ENCODE data around the gene HNRNPAB.
"Not testable (repeated sequence)": the region's sequence is repeated elsewhere in the genome, so short reads cannot be mapped to it uniquely, and the experiment has no call there.

HNRNPAB gene

GRCh38 chr5:178196986-178197385 is 7.3 kb upstream of the HNRNPAB start:
- DNase-seq (ENCODE audit: low read depth): no peak

GRCh38 chr5:178198151-178198550 is 6.2 kb upstream of the HNRNPAB start:
- not testable (repeated sequence) for DNase-seq (ENCODE audit: low read depth)

DNA sequence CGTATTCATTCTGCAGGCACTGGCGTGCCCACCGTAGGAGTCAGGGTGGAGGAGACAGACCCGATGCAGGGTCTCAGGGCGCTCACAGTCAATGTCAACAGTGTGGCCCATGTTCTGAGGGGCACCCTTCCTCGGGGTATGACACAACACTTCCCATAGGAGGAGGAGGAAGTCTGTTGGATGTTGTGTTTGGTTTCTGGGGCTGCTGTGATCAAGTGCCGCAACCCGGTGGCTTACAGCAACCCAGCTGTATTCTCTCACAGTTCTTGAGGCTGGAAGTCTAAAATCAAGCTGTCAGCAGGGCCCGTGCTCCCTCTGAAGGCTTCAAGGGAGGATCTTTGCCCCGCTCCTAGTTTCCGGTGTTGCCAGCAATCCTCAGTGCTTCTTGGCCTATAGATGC is 5.6 kb upstream of the HNRNPAB start:
- no peak for DNase-seq (ENCODE audit: low read depth)

DNA sequence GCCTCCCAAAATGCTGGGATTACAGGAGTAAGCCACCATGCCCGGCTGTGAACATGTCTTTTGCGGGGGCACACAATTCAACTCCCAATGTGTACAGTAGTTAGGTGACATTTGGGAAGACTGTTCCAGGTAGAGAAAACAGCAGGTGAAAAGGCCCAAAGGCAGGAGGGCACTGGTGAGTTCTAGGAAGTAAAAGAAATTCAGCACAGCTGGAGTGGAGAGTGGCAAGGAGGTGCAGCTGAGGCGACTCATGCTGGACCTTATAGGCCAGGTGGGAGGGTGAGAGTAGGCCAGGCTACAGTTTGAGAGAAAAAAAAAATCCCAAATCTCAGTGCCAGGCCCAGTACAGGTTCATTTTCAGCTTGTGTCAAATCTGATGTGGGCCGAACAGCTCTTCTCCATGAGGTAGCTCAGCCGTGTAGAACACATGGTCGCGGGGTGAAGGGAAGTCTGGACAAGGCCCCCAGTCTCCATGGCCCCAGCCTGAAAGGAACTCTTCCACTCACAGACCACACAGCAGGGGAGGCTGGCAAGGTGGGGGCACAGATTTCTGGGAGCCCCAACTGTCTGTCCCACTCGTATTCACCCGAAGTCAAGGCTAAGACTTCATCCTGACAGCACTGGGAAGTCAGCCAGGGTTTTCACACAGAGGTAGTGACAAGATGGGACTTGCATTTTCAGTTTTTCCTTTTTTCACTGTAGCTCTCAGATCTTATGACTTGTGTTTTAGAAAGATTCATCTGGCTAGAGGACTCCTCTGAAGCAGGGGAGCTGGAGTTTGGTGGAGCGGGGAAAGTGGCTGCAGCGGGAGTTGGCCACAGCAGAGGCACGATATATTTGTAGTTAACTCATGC is 4.5 kb upstream of the HNRNPAB start:
- no peak for DNase-seq (ENCODE audit: low read depth)

- DNase-seq (ENCODE audit: low read depth): no peak
Observed at GRCh38 chr5:178201221-178201926, 3.0 kb upstream of the HNRNPAB start.

GRCh38 chr5:178201927-178202235 is 2.5 kb upstream of the HNRNPAB start:
- no peak for DNase-seq (ENCODE audit: low read depth)

GRCh38 chr5:178202541-178202940 is 1.8 kb upstream of the HNRNPAB start:
- DNase-seq (ENCODE audit: low read depth): no peak

DNA sequence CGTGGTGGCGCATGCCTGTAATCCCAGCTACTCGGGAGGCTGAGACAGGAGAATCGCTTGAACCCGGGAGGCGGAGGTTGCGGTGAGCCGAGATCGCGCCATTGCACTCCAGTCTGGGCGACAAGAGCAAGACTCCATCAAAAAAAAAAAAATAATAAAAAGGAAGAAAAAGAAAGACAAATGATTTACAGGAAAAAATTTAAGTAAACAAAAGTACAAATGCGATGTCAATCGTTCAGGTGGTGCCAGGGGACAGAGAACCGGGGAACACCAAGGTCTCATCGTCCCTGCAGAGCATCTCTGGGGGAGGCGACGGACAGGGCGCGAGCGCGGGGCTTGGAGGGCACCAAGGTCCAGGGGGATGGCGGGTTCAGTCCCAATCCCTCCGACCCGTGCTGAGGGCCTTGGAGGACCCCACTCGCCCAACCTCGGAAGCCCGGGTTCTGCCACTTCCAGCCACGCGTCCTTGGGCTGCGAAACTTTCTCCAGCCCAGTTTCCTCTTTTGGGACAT is 607 bp upstream of the HNRNPAB start:
- DNase-seq (ENCODE audit: low read depth): no peak

DNA sequence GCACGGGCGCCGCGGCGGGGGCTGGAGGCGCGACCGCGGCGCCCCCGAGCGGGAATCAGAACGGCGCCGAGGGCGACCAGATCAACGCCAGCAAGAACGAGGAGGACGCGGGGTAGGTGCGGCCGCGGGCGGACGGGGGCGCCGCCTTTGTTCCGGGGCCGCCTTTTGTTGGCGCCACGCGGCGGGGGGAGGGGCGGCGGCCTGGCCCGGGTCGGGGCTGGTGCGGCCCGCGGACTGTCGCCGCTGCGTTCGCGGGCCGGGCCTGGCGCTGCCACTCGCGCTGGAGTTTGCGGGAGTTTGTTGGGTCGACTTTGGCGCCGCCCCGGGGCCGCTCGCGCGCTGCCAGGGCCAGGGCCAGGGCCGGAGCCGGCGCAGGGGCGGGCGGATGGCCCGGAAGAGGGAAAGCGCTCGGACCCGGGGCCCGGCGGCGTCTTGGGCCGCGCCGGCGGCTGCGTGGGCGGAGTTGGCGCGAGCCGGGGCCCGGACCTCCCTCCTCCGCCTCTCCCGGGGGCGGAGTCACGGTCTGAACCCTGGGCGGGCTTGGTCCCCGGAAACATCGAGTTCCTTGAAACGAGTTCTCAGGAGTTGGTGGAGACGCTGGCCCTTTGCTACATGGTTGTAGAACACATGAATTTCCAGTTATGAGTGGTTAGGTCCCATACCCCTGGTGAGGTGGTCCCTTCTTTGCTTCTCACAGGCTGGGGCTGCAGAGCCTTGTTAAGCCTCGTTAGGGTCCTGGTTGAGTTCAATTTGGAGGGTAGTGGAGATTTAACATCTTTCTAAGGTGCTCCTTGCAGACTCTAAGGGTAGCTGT is 809 bp downstream of the HNRNPAB start:
- DNase-seq (ENCODE audit: low read depth): peak; percentile 71

GRCh38 chr5:178205749-178206047 is 1.4 kb downstream of the HNRNPAB start:
- DNase-seq (ENCODE audit: low read depth): no peak

DNA sequence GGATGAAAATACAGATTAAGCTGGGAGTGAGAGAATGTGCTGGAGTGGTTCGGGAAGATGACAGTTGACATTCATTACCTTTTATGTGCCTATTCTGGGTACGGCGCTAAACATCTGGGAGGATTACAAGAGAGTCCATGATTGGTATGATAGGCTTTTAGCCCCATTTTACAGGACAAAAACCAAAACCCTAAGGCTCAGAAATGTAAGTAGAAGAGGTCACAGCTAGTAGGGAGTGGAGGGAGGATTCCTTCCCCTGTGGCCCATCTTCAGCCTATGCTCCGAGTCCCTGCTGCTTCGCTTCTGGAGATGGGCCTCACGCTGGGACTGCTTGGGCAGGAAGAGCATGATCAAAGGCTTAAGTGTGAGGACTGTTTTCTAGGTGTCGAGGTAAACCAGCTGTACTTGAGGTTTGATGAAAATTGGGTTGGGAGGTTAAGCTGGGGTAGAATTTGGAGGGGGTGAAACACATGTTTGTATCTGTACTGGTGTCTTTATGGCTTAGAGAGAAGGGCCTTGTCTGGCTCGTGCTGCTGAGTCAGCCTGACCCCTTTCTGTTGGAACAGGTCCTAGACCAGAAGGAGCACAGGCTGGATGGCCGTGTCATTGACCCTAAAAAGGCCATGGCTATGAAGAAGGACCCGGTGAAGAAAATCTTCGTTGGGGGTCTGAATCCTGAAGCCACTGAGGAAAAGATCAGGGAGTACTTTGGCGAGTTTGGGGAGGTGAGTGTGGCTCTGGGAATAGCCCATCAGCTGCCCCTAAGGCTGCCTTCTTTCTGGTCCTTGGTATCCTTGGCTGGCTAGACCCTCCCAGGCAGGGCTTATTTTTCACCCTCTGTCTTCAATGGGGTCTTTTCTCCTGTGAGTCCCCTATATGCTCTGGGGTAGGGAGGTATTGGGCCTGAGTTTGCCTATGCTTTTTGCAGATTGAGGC is 2.1 kb downstream of the HNRNPAB start:
- DNase-seq (ENCODE audit: low read depth): no peak

GRCh38 chr5:178207183-178207916 is 3.0 kb downstream of the HNRNPAB start:
- no peak for DNase-seq (ENCODE audit: low read depth)

DNA sequence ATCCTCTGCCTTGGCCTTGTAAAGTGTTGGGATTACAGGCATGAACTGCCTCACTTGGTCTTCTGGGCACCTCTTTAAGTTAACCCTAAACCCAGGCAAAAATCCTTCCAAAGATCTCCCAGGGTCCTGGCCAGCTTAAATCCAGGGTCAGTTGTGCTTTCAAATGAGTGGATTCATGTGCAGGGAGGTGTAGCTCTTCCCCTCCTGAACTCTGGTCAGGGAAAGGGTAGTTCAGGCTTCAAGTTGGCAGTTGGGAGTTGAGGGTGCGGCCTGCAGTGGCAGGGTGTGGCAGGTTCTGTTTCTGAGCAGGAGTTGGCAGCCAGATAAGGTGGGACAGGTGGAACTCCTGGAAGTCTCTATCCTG is 3.6 kb downstream of the HNRNPAB start:
- DNase-seq (ENCODE audit: low read depth): no peak

DNA sequence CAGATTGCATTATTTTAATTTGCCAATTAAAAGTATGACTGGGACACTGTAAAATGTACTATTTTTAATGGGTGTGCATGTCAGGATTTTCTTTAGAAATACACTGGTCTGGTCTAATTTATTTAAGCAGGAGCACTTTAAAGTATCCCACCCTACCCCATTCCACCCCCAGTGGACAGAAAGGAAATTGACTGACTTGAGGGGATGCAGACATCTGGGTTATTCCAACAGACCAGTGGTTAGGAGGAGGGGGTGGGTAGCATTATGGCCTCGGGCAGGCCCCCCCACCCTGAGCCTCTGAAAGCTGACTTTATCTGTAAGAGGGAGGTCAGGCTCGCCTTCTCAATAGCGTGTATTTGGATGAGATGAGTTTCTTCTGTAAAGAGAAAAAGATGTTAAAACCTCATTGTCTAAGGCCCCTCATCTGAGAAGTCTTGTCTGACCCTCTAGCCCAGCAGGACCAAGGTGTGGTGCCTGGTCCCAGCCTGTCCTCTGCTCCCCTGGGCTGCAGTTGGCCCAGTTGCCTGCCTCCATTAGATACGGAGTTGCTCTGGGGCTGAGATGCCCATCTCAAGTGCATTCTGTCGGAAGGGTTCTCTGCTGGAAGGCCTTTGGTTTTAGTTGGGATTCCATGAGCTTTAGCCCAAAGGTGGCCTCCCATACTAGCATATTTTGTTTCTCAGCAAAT is 4.4 kb downstream of the HNRNPAB start:
- DNase-seq (ENCODE audit: low read depth): no peak

- no peak for DNase-seq (ENCODE audit: low read depth)
Observed at GRCh38 chr5:178209334-178210072, 5.2 kb downstream of the HNRNPAB start.

DNA sequence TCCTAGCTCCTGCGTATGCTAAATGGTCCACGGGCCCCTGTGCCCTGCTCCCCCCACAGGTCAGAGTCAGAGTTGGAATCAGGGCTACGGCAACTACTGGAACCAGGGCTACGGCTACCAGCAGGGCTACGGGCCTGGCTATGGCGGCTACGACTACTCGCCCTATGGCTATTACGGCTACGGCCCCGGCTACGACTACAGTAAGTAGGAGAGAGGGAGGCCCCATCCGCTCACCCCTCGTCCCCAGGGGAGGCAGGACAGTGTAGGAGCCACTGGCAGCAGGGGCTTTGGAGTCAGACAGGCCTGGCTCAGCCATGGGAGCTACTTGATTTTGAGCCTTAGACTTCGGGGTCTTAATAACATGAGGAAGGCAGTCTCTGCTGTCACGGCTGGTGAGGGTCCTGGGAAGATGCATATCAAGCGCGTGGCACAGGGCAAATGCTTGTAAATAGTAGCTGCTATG is 5.8 kb downstream of the HNRNPAB start:
- no peak for DNase-seq (ENCODE audit: low read depth)

DNA sequence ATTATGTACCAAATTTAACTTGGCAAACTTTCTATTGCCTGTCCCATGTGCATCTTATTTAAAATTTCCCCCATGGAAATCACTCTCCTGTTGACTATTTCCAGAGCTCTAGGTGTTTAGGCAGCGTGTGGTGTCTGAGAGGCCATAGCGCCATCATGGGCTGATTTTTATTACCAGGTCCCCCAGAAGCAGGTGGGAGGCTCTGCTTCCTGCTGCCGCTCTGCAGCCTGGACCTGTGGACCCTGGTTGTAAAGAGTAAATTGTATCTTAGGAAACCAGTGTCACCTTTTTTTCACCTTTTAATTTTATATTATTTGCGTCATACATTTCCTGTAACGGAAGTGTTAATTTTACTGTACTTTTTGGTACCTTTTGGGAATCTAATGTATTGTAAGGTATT is 6.4 kb downstream of the HNRNPAB start:
- DNase-seq (ENCODE audit: low read depth): no peak

- DNase-seq (ENCODE audit: low read depth): no peak
Observed at GRCh38 chr5:178211095-178212048, 7.0 kb downstream of the HNRNPAB start.
